Liver (tissue), 3 donors: Measurements from ENCODE around the gene NFKB1.

Experiments
- CTCF ChIP-seq: fragments of 150-350 bp; IDR thresholded peaks from 2 replicates; pipeline ENCODE4 v1.5.1; 2017; ENCODE audit warnings: improper control_type of control experiment, low read depth, low read length; ENCODE audit not compliant: missing input control
- FOXA1 ChIP-seq: IDR thresholded peaks from 2 replicates; pipeline ENCODE4 v1.6.1; 2016; ENCODE audit warnings: antibody characterized with exemption
- GABPA ChIP-seq, 2 donors: IDR thresholded peaks in 1 of 2; conservative IDR thresholded peaks in 1 of 2; 2 replicates each; pipeline ENCODE4 v1.6.1; 2016; ENCODE audit warnings: antibody characterized with exemption in 2 of 2, mild to moderate bottlenecking in 1 of 2, moderate library complexity in 1 of 2
- NR2F2 ChIP-seq: IDR thresholded peaks from 2 replicates; pipeline ENCODE4 v1.6.1; 2016; ENCODE audit warnings: antibody characterized with exemption
- REST ChIP-seq: IDR thresholded peaks from 2 replicates; pipeline ENCODE4 v1.6.1; 2016; ENCODE audit warnings: antibody characterized with exemption, mild to moderate bottlenecking
- RXRA ChIP-seq, 2 donors: IDR thresholded peaks; 2 replicates each; pipeline ENCODE4 v1.6.1; 2017 to 2018; ENCODE audit warnings: antibody characterized with exemption in 2 of 2, mild to moderate bottlenecking in 1 of 2
- SP1 ChIP-seq: IDR thresholded peaks from 2 replicates; pipeline ENCODE4 v1.6.1; 2018; ENCODE audit warnings: antibody characterized with exemption, mild to moderate bottlenecking
- ZBTB33 ChIP-seq: IDR thresholded peaks from 2 replicates; pipeline ENCODE4 v1.6.1; 2016; ENCODE audit warnings: antibody characterized with exemption
- donor health status: healthy.
- donor health status: healthy.

- TF ChIP-seq CTCF (no peak), ZBTB33 (no peak), FOXA1 (no peak), GABPA (IDR thresholded peaks at IDR 0.05 in 1 of 2, conservative IDR thresholded peaks at IDR 0.05 in 1 of 2) (no peak), SP1 (no peak), RXRA (IDR thresholded peaks at IDR 0.05) (peak in 1 of 2 donors; percentile 57), NR2F2 (no peak), REST (no peak)
These were observed 3.8 kb downstream of the NFKB1 start for GRCh38 chr4:102504941-102505340.
